HG03060 (cell line): ENCODE measurements around the gene PLEKHM3.

Experiments used
- ATAC-seq: cut with Tn5 transposase; IDR thresholded peaks from one replicate; pipeline ENCODE4 v1.9.1; 2021; ENCODE audit warnings: low read depth, moderate number of reproducible peaks; ENCODE audit not compliant: unreplicated experiment

Gene PLEKHM3

GRCh38 chr2:207777124-207777523 is 248.2 kb downstream of the PLEKHM3 start:
- ATAC-seq: no peak

- ATAC-seq: no peak
Observed at GRCh38 chr2:207775473-207775872, 249.9 kb downstream of the PLEKHM3 start.

GRCh38 chr2:207772844-207773205 is 252.5 kb downstream of the PLEKHM3 start:
- no peak for ATAC-seq

GRCh38 chr2:207772081-207772843 is 253.1 kb downstream of the PLEKHM3 start:
- ATAC-seq: no peak

- ATAC-seq: no peak
Observed at GRCh38 chr2:207771421-207771820, 253.9 kb downstream of the PLEKHM3 start.
